ENCODE data around the gene CFAP221.

The CFAP221 gene

DNA sequence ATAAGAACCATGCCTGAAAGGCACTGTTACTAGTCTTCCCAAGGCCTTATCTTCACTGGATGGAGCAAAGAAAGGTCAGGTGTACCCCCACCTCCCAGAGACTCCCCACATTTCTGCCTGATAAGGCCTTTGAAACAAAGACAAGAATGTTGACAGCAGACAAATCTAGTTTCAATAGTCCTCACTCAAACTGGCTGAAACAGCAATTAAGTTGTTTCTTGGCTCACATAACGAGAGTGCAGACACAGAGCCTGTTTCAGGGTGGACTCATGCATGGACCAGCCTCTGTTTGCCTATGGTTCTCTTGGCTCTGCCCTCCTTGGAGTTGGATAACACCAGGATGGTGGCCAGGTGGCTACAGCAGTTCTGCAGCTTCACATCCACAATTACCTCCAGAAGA lies 7.5 kb upstream of the CFAP221 start:
- no peak for DNase-seq (ENCODE audit: low read depth in 2 of 2)

DNA sequence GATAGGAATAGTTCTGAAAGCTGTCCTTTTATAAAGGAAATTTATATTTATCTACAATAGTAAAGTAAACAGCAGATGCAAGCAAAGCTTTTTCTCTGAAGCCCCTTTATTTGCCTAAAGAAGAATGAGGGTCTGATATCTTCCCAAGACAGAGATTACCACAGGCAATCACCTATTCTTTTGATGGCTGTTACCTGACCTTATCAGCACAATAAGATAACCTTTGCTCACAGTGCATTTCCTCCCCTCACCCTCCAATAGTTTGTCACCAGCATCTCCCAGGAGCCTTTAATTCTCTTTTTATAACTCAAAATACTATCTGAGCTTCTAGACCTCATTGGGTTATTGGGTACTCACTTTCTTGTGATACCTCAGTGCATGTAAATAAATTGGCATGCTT lies 6.5 kb upstream of the CFAP221 start:
- DNase-seq (ENCODE audit: low read depth in 2 of 2) = no peak

DNA sequence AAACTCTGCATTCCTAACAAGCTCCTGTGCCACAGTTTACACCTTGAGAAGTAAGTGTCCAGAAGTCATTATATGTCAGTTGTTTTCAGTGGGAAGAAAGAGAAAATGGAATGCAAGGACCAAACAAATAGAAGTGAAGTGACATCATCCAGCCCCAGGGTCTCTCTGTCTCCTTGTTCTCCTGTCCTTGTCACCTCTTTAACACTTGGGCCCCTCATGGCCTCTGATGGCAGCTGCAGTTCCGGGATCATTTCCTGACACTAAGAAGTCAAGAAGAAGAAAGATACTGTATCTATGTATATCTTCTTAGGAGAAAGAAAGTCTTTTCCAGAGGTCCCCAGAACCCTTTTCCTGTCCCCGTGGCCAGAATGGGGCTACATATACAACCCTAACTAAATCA lies 2.8 kb upstream of the CFAP221 start:
- no peak for DNase-seq (ENCODE audit: low read depth in 2 of 2)

DNA sequence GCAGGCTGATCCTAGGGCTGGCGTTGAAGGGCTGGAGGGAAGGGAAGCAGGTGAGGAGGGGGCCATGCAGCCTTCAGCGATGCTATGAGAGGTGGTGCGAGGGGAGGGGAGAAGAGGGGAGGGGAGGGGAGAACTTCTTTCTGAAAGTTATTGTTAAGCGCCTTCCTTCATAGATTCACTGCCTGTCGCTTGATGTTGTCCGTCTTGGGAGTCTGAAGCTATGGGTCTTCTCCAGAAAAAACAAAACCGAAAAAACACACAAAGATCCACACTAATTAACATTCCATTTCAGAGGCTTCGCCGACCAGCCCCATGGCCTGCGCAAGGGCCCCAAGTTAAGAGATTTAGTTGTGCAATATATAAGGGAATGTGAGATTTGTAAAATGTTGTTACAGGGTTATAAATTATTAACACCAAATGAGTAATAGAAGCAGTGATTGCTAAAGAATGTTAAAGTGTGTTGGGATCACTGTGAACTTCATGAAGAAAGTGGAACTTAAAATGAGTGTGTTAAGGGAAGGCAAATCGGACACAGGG lies 758 bp downstream of the CFAP221 start:
- DNase-seq (ENCODE audit: low read depth in 2 of 2) = no peak

DNA sequence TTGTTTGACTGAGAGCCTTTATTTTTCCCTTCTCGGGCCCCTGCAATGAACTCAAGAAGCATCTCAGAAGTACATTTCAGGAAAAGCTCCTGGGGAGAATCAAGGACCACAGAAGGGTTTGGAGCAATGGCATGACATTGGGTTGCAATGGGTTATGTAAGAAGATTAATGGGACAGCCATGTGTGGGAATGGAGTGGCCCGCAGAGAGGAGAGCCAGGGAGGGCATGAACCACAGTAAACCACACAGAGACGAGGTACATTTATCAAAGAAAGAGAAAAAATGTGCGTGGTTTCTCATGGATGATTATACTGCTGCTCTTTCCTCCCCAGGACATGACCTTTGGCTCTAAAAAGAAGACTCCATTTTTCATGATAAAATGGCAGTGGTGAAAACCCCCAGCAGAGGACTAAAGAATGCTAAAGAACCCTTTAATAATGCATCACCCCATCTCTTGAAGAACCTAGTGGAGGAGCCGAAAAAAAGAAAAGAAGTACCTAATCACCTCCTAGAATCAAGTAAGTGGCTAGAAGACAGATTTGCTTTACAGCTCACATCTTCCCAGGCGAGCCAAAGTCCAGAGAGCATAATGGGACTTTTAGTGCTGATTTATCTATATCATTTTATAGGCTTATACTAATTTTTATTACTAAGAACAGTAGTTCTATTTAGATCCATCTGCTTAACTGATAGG lies 1.7 kb downstream of the CFAP221 start:
- DNase-seq (ENCODE audit: low read depth in 2 of 2) = no peak

DNA sequence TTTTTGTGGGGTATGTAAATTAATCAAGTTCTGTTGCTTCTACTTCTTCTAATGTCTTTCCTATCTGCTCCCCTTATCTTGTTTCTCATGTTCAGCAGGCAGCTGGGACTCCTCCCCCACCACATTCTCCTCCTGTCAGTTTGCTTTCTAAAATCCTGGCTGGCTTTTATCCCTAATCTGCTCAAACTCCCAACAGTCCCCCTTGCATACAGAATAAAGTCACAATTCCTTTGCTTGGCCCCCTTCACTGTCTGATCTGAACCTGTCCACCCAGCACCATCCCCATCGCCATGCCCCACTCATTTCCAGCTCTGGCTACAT lies 2.2 kb downstream of the CFAP221 start:
- DNase-seq (ENCODE audit: low read depth in 2 of 2) = no peak

DNA sequence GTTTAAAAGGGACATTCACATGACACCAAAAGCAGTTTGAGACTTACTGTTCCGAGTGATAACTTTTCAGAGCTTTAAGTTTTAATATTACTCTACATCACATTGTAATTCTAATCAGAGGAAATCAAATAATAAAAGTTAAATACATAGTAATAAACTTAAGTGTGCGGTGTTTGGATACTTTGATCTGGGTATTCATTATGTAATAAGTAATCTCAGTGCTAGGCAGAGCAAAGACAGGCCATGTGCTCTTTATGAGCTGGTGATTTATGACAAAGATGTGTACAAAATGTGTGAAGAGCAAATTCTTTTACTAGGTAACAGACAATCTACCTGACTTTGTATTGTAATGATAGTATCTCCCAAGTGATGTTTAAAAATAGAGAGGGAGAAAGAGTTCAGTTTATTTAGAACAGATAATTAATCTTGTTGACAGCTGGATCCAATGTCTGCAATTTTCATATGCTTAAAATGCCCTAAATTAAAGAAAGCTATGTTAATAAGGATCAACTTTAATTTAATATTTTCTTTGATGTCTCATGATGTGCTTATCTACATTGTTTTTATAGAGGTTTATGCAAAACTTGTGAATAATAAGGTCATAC lies 4.4 kb downstream of the CFAP221 start:
- no peak for DNase-seq (ENCODE audit: low read depth in 2 of 2)

DNA sequence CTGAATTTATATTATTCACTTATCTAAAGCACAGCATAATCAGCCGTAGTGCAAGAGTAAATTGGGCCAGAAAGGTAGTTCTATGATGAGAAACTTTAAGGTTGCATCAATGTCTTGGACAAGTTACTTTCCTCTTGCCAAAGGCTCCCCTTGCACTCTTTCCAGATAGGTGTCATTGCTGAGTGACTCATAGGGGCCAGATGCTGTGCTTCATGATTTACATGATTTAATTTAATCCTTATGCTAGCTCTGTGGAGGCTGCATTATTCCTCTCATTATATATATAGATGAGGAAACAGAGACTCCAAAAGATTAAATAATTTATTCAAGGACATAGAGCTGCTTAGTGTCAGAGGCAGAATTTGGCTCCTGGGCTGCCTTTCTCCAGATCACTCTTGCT lies 5.0 kb downstream of the CFAP221 start:
- no peak for DNase-seq (ENCODE audit: low read depth in 2 of 2)

DNA sequence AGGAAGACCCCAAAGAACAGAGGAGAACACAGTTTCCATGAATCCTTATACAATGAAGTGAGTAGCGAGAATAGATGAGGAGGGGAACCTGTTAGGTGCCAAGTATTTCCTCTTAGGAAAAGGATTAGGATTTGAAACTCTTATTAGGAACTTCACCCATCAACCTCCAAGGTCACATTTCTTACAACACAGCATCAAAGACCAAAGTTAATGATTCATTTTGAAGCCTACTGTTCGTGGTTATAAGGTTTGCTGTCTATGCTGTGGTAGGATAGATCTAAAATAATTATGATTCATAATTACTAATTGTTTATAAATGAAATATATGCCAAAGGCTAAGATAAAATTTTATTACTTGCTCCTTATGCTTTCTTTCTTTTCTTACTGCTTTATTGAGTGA lies 6.1 kb downstream of the CFAP221 start:
- DNase-seq (ENCODE audit: low read depth in 2 of 2) = no peak

DNA sequence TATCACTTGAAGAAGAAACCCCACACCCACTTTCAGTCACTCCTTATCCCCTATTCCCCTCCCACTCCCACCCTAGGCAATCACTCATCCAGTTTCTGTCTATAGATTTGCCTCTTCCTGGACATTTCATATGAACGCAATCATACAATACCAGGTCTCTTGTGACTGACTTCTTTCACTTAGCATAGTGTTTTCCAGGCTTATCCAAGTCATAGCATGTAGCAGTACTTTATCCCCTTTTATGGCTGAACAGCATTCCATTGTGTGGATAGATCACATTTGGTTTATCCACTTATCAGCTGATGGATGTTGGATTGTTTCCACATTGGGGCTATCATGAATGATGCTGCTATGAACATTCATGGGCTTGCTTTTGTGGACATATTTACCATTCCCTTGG lies 6.6 kb downstream of the CFAP221 start:
- no peak for DNase-seq (ENCODE audit: low read depth in 2 of 2)

DNA sequence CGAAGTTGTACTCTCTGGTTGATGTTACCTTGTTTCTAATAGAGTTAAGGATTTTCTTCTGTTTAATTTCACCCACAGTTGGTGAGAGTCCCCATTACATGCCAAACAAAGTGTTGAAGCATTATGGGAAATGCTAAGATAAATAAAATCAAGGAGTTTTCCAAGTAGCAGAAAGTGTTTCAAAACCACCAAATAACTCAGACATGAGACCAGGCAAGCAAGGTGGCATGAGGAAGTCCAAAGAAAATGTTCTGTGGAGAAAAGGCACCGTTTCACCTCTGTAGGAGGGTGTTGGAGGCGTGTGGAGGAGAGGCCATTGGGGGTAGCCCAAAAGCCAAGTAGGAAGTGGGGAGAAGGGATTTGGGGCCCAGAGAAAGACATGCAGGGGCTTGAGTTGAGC lies 8.7 kb downstream of the CFAP221 start:
- no peak for DNase-seq (ENCODE audit: low read depth in 2 of 2)

DNA sequence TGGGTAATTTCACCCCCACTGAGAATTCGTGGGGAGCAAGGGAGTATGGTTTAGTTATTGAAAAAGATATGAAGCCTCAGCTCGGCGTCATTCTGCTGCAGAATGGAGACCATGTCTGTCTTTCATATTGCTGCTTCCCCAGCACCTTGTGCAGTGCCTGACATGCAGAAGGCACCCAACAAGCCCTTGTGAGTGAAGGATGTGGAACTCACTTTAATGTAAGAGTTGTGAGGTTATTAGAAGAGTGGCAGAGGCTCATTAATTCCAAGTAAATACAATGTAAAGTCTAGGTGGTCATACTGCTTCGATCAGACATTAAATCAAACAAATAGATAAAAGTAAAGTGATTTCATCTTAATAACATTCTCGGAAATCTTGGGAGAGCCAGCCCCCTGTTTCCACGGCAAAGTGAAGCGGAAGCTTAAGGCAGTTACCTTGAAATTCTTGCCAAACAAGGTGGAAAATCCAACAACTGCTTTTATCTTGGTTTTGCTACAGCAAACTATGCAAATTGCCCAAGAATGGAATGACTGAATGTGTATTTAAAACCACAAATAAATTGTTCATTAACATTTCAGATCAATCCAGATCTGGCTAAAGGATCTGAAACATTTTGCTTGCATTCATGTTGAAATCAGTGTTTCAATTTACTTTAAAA lies 9.6 kb downstream of the CFAP221 start:
- DNase-seq (ENCODE audit: low read depth in 2 of 2) = no peak

DNA sequence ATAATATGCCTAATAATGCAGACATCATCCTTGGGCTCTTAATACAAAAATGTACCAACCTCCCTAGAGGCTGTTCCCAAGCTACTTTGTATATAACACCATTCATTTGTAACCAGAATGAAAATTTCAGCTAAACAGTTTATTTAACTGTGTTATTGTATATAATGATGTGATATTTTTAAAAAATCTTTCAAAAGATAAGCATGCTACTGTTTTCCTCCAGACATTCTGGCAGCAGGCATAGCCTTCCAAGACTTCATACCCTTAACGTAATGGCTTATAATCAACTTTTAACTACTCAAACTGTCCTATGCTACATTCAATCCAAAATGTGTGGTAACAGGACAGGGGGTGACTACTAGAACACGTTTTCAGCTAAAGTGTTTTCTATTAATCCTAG lies 21.2 kb downstream of the CFAP221 start:
- no peak for DNase-seq (ENCODE audit: low read depth in 2 of 2)

DNA sequence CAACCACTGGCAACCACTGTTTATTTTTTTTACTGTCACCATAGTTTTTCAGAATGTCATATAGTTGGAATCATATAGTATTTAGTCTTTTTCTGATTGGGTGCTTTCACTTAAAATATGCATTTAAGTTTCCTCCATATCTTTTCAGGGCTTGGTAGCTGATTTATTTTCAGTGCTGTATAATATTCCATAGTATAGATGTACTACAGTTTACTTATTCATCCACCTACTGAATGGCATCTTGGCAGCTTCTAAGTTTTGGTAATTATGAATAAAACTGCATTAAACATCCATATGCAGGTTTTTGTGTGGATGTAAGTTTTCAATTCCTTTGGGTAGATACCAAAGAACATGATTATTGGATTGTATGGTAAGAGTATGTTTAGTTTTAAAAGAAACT lies 23.0 kb downstream of the CFAP221 start:
- DNase-seq (ENCODE audit: low read depth in 2 of 2) = no peak

DNA sequence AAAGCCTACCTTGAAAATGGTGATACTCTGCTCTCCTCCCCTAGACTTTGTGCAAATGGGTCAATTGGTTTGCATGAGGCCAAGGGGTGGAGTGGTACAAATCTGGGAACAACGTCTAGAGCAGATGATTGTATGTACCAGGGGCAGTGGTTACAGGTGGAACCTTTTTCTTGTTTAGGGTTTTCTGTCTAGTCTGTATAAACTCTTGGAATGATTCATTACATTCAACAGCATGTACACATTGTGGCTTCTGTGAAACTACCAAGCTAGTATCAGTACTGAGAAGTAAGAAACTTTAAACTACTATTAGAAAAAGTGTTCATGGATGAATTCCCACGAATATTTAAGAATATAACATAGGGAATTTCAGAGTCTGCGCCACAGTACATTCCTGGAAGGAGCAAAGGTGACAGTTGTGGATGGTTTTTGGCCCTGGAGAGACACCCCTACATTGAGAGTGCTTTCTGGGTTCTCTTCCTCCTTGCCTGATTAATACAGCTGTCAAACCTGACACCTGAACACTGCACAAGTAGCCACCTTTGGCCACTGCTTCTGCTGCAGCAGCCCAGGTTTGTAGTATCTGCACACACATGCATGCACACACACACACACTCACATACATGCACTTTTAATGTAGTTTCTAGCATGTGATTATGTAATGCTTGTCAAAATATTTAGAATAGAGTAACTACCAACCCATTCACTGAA lies 30.0 kb downstream of the CFAP221 start:
- DNase-seq (ENCODE audit: low read depth in 2 of 2) = no peak

DNA sequence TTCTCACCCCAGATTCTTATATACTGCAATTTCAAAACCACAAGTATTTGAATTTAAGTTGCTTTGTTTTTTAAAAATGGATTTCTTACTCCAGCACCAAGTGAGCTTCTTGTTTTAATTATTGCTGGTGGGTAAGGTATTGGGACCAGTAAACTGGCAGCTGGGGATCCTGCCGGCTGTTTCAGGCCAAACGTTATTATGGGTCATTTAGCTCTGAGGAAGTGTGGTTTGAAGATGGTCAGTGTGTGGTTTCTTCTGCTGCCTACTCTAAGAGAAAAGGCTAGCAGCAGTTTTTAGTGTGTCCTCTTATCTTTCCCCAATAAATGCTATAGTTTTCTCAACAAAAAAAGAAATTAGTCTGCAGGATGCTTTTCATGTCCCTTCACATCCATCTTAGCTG lies 30.6 kb downstream of the CFAP221 start:
- DNase-seq (ENCODE audit: low read depth in 2 of 2) = no peak

DNA sequence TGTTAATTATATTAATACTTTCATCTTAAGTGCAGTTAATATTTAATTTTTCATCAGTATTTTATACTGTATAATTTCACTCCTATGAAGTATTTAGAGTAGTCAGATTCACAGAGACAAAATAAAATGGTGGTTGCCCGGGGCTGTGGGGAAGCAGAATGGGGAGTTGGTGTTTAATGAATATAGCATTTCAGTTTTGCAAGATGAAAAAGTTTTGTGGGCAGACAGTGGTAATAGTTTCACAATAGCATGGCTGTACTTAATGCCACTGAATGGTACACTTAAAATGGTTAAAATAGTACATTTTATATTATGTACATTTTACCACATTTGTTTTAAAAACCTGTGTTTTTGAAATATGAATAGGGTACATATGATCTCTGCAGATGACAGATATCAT lies 31.2 kb downstream of the CFAP221 start:
- no peak for DNase-seq (ENCODE audit: low read depth in 2 of 2)

DNA sequence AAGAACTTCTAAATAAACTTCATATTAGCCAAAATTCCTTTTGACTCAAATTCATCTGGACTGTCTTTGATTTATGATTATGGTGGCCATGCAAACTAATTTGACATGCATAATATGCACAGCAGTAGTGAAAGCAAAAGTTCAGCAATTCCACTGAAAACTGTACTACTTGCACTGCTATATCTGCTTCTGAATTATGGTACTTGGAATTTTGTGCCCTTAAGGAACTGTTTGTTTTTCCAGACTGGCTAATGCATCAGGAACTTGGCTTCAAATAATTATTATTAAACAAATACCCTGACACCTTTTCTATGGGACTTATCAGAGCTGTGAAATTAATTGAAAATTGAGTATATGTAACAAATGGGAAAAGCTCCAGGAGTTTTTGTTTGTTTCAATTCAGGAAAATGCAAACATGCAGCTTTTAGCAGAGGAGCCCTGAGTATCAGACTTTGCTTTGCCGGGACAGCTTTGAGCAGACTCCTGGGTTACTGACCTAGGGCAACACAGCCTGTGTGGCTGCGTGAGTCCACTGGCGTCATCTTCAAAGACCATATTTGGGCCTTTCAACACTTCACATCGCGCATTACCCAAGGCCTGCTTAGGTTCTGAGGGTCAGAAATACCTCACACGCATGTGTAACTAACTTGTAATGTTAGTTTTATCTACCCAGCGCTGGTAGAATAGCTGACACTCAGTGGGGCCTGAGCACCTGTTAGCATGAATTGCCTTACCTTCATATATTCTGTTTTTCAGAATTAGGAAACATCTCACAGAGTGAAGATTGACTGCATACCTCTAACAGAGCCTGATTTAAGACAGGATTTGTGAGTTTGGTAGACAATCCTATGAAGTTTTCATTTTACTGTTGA lies 35.4 kb downstream of the CFAP221 start:
- no peak for DNase-seq (ENCODE audit: low read depth in 2 of 2)

DNA sequence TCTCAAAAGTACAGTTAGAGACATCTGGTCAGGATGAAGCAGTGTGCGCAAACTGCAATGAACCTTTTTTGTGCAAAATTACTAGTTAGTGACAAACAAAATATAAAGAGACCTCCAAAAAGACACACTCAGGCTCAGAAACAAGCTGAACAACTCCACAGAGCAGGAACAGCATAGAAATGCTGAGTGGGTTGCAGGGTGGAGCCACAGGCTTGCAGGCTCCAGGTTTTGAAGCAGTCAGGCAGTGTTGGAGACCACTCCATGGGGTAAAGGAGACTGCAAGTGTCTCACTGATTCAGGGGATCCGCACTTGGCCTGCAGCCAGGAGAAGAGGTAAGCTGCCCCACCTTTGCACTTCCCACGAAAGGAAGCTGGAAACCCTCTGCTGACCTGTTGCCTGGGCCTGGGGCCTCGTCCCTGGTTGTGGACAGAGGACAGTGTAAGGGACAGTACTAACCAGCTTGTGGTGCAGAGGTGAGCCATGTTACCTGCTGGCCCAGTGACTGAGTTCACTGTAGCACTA lies 36.4 kb downstream of the CFAP221 start:
- no peak for DNase-seq (ENCODE audit: low read depth in 2 of 2)

DNA sequence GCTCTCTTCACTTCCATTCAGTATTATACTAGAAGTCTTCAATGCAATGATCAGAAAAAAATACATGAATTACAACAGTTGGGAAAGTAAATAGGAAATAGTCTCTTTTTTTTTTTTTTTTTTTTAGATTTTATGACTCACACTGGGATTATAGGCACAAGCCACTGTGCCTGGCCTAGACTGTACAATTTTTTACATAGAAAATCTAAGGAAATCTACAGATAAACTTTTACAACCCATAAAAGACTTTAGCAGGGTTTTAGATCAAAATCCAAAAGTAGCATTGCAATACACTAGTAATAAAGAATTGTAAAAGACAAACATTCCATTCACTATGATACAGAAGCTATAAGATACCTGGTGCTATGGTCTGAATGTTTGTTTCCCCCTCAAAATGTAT lies 39.0 kb downstream of the CFAP221 start:
- no peak for DNase-seq (ENCODE audit: low read depth in 2 of 2)

DNA sequence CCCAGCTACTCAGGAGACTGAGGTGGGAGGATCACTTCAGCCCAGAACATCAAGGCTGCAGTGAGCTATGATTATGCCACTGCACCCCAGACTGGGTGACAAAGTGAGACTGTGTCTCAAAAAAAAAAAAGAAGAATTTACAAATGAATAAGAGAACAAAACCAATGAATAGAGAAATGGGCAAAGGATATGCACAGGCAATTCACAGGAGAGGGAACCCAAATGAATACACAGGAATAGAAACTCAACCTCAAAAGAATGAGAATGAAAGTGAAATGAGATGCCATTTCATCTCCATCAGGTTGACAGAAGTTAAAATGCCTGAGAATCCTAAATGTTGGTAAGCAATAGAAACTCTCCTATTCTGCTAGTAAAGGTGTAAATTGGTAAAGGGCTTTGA lies 40.2 kb downstream of the CFAP221 start:
- no peak for DNase-seq (ENCODE audit: low read depth in 2 of 2)

DNA sequence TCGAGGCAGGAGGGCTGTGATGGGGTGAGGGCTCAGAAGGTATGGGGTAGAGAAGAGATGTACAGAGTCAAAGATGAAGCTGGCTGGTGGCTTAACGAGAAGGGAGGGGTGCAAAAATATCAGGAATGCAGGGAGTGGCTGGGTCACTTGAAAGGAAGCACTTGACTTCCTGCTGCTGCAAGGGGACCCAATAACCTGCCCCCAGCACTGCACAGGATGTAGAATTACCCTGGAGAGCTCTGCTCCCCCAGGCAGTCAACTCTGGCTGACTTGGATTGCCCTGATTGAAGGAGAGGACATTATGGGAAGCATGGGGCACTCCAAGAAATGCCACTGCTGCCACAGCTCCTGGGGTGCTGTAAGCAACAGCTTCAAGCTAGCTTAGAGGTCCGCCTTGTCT lies 41.8 kb downstream of the CFAP221 start:
- no peak for DNase-seq (ENCODE audit: low read depth in 2 of 2)
